ENCODE data around the gene SLC9A9.

SLC9A9 gene

DNA sequence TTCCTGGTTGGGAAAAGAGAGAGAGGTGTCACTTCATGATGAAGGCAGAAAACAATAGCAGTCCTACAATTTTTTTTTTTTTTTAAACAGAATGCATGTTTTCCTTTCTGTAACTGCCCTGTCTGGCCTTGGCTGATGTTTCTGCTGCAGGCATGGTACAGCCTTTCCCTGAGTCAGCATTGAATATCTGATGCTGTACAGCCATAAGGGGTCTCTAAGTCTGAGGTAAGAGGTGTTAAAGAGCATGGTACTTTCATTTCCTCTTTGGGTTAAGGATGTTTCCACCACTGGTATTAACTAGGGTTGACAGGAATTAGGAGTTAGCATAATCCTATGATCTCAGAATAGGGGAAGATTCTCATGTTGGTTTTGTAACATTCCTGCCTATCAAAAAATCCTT is 581.3 kb downstream of the SLC9A9 start:
- DNase-seq: peak; percentile 7

DNA sequence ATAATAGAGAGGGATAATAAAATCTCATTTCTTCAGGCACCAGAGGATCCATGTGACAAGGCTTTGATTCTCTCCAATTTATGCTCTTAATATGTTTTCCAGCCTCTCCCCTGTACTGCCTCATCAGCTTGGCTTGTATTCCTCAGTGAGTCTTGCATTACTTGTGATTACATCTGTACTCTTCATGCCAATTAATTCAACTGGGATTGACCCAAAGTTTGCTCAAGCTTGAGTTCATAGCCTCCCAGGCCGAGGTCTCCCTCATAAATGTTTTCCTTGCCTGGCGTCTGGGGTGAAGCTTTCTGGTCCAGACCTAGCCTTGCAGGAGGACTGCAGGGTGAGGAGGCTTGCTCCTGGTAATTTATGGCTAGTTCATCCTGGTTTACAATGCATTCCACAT is 581.8 kb downstream of the SLC9A9 start:
- DNase-seq: no peak

DNA sequence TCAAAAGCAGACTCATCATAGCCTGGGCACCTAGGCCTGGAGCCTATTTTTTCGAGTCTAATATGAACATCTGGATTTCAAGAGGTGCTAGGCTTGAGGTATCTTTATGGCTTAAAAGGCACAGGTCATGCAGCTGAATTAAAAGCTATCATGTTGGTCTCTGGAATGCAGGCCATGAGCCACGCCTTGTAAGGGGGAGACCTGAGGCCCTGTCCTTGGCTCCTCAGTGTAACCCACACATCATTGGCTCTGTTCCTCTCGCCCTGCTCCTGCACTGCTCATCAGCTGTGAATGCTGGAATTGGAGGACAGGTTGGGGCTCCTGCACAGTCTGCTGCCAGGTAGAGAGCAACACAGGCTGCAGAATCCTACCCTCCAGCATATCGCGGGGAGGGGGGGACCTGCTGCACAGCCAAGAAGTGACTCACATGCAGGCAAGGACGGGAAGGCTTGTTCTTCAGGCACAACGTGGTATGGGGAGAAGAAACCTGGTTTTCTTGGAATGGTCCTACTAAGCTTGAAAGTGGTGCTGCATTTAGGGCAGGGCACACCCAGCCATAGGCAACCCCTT is 582.7 kb downstream of the SLC9A9 start:
- no peak for DNase-seq

DNA sequence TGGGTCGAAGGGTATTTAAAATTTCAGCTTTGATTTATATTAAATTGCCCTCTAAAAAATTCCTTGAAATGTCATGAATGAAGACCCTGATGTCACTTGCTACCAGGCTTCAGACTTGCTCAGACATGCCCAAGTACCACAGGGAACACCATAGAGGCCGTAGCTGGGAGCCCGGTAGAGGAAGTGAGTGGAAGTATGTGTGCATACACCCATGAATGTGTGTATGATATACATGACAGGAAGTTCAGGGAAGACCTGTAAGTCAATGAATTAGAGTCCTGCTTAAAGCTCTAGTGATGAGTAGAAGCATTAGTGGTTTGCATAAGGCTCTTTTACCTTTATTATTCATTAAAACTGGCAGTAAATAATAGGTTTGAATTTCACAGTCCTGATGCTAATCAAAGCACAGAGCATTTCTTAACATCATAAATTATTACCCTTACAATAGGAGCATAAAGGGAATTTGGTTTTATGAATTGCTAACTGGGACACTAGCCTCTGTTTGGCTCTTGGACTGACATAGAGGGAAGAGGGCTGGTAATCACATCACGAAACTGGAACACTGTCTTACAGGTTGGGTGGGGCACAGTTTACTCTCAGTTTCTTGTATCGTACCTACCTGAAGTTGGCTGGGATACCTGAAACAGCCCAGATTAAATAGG is 584.3 kb downstream of the SLC9A9 start:
- no peak for DNase-seq

DNA sequence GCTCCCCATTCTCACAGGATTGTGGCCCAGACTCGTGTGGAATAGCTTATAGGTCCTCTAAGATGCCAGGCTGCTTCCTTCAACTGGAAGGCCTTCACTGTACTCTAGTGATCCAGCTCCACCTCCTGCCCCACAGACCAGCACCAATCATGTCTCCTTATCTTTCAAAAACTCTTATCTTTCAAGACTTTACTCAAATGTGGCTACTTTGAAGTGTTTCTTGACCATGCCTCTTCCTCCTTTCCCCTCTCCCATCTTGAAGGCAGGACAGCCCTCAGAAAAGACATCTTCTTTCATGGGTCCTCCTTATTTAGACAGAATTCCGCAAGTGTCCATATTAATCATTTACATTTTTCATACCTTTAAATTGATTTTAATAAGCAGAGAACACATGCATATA is 586.4 kb downstream of the SLC9A9 start:
- no peak for DNase-seq

DNA sequence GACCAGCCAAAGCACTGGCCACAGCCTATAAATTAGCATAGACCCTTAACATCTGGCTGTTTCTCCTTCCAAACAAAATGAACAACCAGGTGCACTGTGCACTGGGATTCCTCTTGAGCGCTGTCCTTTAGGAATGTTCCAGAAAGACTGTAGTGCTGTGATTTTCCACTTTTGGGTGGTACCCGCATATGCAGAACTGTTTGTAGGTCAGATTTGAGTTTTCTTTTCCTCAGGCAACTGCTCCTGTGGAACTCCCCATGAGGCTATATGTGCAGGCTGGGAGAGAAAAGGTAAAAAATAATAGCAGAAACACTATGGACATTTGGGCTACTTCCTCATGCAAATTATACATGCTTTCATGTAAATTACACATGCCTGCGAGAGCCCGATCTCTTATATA is 589.6 kb downstream of the SLC9A9 start:
- DNase-seq: no peak

DNA sequence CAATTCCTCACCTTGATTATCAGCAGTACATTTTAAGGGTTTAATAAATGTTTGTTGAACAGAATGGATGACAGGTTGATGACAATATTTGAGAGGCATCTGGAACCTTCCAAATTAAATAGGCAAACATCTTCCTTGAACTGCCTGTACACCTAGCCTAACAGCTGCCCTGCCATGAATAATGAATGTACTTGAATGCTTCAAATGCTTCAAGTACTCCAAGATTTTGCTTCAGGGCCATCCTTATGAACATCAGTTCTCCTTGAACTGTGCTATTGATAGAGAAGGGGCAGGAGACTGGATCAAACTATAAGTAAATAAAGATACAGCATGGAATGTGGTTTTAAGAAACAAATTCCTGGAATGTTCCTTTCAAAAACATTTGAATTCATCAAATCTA is 591.9 kb downstream of the SLC9A9 start:
- no peak for DNase-seq

DNA sequence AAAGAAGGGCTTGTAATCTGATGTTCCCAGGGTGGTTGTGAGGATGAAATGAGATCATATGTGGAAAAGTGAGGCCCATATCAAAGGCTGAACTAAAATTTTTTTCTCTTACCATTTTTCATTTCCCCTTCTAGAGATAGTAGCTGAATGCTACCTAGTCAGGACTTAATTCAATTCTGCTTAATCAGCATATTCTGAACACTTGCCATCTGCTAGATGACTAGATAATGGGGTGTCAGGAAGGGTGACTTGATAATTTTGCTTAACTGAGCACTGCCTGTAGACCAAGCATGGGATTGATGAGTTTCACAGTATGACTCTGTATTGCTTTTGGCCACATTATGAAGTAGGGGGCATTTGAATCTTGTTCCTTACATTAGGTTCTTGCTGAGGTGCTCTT is 592.5 kb downstream of the SLC9A9 start:
- no peak for DNase-seq

DNA sequence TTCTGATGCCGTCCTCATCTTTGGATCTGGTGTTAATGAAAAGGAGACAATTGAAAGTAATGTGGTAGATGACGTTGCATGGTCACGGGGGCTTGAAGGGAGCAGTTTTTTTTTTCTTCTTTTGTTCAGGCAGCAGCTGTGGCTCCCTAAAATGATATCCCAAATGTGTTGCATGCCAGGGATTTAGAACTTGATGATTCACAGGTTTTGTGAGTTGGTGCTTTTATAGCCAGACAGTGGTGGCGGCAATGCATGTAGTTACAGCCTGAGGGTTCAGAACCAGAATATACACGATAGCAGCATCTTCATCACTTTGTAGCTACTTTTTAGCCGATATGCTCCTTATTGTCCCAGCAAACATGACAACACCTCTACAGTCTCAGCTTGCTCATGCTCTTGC is 595.3 kb downstream of the SLC9A9 start:
- no peak for DNase-seq

DNA sequence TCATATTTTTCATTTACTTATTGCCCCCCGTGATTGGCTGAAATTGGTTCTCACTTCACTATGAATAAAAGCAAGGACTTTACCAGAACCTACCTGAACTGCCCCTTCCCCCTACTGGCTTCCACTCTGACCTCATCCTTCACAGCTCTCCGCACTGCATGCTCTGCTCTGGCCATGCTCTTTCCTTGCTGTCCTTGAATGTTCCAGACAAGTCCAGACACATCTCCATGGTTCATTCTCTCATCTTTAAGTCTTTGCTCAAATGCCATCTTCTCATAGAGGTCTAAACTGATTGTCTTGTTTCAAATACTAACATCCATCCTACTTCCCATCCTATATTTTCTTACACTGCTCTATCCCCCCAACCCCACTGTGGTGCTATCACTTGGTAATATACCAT is 599.3 kb downstream of the SLC9A9 start:
- DNase-seq: no peak

DNA sequence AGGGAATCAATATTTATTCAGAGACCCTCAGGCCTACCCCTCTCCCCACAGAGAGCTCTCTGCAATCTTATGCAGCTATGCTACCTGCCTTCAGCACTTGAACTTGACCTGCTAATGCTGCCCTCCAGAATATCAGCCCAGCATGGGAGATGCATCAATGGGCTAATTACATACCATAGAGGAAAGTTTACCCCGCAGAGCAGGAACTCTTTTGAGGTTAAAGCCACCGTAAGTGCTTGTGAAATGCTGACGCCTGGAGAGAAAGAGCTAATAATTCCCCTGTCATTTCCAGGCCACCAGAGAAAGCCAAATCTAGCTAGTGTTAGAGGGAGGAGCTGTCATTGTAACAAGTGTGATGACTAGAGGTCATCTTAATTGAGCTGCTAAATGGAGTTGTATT is 601.2 kb downstream of the SLC9A9 start:
- DNase-seq: no peak

DNA sequence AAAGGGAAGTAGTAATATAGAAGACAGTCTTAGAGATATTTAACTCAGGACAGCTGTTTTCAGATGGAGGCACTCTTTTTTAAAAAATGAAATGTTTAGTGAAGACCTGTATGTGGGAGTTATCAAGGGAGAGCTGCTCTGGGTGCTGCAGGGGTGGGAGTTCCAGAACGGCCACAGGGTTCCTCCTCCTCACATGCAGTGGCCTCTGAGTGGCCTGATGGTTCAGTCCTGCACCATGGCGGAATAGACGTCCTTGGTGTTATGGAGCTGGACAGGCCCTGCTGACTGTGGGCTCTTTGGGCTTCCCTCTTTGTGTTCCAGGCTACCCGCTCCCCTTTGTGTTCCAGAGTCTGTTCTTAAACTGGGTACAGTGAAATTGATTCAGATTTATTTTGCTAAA is 602.6 kb downstream of the SLC9A9 start:
- no peak for DNase-seq

DNA sequence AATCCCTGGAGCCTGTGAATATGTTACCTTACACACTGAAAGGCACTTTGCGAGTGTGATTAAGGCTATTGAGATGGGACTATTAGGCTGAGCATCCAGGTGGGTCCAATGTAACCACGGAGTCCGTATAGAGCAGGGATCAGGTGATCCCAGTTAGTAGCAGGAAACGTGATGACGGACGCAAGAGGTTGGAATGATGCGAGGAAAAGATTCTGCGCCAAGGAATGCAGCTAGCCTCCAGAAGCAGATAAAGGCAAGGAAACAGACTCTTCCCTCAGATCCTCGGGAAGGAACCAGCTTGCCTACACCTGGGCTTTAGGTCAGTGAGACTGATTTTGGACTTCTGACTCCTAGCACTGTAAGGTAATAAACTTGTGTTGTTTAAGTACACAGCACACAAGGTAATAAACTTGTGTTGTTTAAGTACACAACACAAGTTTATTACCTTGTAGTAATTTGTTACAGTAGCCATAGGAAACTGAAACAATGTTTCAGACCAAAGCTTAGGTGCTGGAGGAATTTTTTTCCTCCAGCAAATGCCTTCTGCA is 603.7 kb downstream of the SLC9A9 start:
- DNase-seq: no peak

DNA sequence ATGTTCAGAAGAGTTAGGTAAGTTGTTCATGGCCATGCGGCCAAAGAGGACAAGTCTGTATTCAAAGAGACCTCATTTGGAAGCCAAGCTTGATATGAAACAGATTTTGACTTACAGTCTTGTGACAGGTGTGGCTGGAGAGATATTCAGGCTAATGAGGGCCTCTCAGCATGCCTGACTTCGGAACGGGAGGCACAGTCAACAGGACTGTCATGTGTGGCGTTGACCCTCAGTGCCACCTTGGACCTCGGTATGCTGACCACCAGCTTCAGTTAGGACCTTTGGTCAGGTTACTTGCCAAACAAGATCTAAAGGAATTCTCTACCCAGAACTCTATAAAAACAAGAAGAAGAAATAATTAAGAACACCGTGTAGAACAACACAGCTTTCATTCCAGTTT is 604.6 kb downstream of the SLC9A9 start:
- DNase-seq: no peak

DNA sequence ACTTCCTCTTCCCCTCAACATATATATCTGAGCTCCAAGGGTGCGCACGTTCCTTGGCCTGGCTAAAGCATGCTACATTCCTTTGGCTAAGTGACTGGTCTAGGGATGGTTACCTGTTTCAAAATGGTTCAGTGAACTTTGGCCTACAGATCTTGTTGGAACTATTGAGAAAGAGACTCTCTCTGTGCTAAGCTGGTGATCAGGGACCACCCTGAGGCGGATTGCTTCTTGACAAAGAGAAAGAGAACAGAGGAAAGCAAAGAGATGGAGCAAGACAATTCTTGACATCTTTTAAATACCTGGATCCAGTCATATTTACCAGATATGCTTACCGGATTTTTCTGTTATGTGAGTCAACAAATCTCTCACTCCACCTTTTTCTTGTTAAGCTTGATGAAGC is 605.6 kb downstream of the SLC9A9 start:
- no peak for DNase-seq

DNA sequence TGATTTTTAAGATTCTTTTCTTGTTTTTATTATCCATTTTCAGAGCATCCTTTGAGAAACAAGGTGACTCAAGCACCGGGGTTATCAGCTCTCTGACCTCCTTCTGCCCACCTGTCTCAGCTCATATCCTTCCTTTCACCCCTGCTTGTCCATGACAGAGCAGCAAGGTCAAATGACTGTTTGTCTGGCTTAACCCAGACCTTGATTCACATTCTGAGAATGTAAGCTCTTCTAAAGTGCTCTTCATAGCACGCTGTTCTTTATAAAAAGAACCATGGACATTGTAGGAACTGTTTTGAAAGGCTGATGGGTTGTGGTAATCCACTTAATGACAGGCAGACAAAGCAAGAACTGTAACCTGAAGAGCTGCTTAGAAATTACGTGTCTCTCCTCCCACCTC is 606.2 kb downstream of the SLC9A9 start:
- DNase-seq: no peak

DNA sequence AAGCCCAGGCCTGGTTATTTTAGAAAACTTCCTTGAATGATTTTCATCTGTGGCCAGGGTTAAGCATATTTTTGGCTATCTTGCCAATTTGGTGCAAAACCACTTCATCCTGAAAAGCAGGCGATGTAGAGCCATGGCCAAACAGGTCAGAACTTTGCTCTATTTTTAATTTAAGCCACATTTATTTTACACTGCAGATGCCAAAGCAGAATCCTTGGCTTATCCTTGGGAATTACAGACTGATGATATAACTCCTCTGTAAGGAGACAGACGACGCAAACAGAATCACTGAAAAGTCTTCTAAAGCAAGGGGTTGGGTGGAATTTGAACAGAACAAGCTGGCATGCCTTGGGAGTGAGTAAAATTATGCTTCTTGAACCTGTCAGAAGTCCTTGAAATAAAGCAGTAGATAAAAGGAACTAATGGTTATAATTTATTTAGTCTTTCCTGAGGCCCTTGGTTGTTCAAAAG is 606.8 kb downstream of the SLC9A9 start:
- DNase-seq: no peak

DNA sequence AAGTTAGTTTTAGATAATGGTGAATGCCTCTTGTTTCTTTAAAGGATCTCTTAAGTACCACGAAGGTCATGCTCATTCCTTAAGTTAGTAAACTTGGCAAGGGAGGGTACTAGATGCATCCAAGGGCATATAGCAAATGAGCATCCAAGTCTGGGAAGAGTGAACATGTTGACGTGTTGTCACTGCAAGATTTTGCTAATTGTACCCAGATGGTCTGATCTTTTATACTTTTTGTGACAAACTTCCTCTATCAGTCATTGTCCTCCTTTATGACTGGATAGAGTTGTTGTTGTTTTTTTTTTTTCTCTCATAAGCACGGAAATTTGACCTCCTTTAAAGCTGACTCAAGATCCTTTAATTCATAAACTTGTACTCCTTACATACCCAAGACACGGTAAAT is 607.4 kb downstream of the SLC9A9 start:
- no peak for DNase-seq

DNA sequence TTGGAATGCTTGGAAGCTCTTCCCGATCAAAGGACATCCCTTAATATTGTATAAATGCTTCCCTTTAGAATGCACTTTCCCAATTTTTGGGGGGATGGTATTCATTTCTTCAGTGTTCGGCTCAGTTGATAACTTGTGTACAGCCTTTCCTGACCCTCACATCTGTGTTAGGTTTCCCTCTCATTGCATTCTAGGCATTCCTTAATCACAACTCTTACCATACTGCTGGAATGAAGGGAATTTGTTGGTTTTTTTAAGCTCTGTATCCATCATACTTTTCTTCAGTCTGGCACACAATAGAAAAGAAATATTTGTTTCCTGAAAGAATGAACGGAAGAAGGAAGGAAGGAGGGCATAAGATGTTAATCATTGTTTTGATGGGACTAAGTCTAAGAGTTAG is 609.2 kb downstream of the SLC9A9 start:
- no peak for DNase-seq

DNA sequence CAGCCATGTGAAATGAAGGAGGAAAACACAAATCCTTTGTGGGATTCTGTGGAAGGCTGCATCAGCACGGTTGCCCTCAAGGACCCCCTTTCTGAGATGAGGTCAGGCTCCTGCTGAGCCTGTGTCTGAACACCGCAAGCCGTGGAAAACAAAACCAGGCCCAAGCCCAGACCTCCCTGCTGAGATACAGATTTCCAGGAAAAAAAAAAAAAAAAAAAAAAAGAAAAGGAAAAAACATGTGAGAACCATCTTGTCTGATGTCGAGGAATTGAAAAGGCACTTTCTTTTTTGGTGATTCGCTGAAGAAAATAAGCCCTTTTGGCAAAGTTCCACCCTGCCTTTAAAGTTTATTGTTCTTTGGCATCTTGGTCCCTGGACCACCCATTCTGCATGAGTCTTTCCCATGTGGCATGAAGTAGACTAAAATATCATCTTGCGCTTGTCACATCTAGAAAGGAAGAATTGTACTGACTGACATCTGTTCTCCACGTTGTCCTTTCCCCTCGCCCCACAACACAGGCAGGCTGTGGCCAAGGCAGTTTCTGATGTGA is 611.1 kb downstream of the SLC9A9 start:
- no peak for DNase-seq

DNA sequence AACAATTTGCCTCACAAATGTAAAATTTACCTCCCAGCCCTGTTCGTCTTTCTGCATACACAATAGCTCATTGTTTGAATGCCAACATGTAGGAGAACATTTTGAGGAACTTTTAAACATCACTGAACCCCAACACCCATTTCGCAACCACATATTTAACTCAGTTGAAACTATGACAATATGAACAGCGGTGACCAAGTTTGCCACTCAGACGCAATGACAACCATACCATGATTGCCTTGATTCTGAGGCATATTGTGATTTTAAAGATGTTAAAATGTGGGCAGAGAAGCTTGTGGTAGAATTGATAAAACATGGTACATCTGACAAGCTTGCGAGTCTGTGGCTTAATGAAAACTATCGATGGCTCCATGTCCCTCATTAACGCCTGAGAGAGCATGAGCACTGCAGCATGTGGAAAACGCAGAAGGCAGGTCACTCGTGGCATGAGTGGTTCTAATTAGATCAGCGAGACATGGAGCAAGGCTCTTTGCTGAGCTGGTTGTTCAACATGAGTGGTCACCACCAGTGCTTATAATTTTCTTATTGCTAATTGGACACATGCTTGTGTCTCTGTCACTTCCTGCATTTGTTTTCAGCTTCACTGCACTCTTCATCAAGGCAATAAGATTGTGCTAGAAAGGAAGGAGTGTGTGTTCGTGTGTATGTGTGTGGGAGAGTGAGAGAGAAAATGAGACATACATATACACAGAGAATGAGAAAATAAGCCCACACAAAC is 611.9 kb downstream of the SLC9A9 start:
- DNase-seq: no peak

DNA sequence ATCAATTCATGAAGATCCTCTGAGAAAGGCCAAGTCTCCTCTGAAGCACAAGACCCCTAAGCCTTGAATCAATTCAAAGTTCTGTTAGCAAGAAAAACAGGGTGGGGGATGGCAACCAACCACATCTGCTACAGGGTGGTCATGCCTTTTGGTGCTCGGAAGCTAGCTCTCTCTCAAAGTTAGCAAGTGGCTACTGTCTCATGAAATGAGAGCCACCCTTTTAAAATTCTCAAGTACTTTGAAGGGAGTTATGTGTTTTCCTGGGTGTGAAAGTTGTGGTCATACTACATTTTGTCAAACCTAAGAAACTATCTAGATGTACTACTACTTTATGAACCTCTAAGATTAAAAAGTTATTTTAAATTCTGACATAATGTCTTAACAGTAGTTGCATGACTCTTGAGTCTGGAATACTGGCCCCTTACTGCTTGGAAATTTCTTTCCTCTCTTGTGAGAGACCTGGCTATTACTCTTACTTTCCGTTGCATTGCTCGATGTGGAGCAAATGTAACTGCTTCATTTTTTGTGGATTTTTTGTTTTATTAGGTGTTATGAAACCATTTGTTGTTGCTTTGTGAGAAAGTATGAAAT is 612.6 kb downstream of the SLC9A9 start:
- DNase-seq: no peak

DNA sequence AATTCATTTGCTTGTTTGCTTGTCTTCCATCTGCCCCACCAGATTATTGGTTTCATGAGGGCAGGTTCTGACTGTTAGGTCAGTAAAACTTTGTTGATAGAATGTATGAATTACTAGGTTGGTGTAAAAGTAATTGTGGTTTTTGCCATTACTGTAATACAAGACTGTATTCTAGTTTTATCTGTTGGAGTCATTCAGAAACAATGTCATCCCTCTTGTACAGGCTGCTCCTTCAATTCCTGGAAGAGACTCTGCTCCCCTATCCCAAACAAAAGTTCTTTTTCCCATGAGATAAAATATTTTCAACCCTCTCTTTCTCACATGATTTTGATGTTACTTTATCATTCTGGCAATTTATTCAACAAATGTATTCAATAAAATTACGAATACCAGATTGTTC is 613.7 kb downstream of the SLC9A9 start:
- DNase-seq: no peak

DNA sequence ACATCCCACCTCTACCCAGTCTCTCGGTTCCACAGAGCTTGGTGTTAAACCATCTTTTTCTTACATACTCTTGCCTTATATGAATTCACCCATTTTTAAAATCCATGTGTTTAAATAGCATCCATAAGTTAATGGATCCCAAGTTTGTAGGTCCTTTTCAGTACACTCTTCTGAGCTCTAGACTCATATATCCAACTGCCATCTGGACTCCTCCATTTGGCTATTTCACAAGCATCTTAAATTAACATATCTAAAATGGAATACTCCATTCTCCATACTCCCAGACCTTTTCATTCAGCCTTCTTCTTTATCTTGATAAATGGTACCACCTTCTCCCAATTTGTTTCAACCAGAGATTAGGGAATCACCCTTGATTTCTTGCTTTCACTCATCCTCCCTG is 615.3 kb downstream of the SLC9A9 start:
- no peak for DNase-seq
